SK-N-SH (cell line): ENCODE data around the gene ANK2.

Source experiments
- EP300 ChIP-seq, 2 experiments: IDR thresholded peaks; 2 replicates each; pipeline versions ENCODE4 v1.4.0 to v1.6.1; 2012; ENCODE audit warnings: borderline replicate concordance in 1 of 2, low read depth in 1 of 2, low read length in 1 of 2
- EZH2phosphoT487 ChIP-seq: fragments of 200-600 bp; sonication (generic); IDR thresholded peaks from 2 replicates; pipeline ENCODE4 v1.6.1; 2017; ENCODE audit warnings: low read depth, mixed run types, mild to moderate bottlenecking, antibody characterized with exemption, moderate library complexity, borderline replicate concordance
- JUND ChIP-seq: IDR thresholded peaks from 2 replicates; pipeline ENCODE4 v1.4.0; 2012
- MXI1 ChIP-seq: IDR thresholded peaks from 2 replicates; pipeline ENCODE4 v1.6.1; 2012; ENCODE audit warnings: mild to moderate bottlenecking, low read depth, low read length, improper control_type of control experiment
- PBX3 ChIP-seq: IDR thresholded peaks from 2 replicates; pipeline ENCODE4; 2012
- RFX5 ChIP-seq: IDR thresholded peaks from 2 replicates; pipeline ENCODE4 v1.6.1; 2012; ENCODE audit warnings: mild to moderate bottlenecking, improper control_type of control experiment, low read length
- SMC3 ChIP-seq: IDR thresholded peaks from 2 replicates; pipeline ENCODE4 v1.6.1; 2012; ENCODE audit warnings: low read depth, low read length, improper control_type of control experiment
- YY1 ChIP-seq: IDR thresholded peaks from 2 replicates; pipeline ENCODE4 v1.4.0; 2012; ENCODE audit warnings: low read depth, mild to moderate bottlenecking
- TF ChIP-seq, protein P1 (sequence below): fragments of 200-600 bp; sonication (generic); IDR thresholded peaks from 2 replicates; pipeline ENCODE4 v1.6.1; 2017; ENCODE audit warnings: antibody characterized with exemption, mild to moderate bottlenecking, moderate library complexity
- TF ChIP-seq, protein P2 (sequence below): IDR thresholded peaks from 2 replicates; pipeline ENCODE4 v1.4.0; 2012; ENCODE audit warnings: low read depth

GRCh38 chr4:113404841-113405240, 355.4 kb downstream of the ANK2 start:
- TF ChIP-seq, protein P1, sequence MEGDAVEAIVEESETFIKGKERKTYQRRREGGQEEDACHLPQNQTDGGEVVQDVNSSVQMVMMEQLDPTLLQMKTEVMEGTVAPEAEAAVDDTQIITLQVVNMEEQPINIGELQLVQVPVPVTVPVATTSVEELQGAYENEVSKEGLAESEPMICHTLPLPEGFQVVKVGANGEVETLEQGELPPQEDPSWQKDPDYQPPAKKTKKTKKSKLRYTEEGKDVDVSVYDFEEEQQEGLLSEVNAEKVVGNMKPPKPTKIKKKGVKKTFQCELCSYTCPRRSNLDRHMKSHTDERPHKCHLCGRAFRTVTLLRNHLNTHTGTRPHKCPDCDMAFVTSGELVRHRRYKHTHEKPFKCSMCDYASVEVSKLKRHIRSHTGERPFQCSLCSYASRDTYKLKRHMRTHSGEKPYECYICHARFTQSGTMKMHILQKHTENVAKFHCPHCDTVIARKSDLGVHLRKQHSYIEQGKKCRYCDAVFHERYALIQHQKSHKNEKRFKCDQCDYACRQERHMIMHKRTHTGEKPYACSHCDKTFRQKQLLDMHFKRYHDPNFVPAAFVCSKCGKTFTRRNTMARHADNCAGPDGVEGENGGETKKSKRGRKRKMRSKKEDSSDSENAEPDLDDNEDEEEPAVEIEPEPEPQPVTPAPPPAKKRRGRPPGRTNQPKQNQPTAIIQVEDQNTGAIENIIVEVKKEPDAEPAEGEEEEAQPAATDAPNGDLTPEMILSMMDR = no peak
- TF ChIP-seq SMC3 (no peak), EZH2phosphoT487 (no peak), MXI1 (no peak), YY1 (no peak), PBX3 (no peak), RFX5 (no peak), JUND (no peak), EP300 (IDR thresholded peaks at IDR 0.05; ENCODE audit: borderline replicate concordance in 1 of 2, low read depth in 1 of 2, low read length in 1 of 2) (no peak)
- TF ChIP-seq, protein P2, sequence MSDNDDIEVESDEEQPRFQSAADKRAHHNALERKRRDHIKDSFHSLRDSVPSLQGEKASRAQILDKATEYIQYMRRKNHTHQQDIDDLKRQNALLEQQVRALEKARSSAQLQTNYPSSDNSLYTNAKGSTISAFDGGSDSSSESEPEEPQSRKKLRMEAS = no peak
